GM23338 (cell line): ENCODE data around the gene LRRC27. TPM values are rescaled to one million over a fixed set of nuclear protein-coding genes. Genes with fewer than 3 reads are reported as not detected.

ENCODE experiments used
- ATAC-seq: fragments of 200-7000 bp; cut with Tn5 transposase; 3 replicates; pipeline ENCODE4 v1.9.1; 2020
- DNase-seq: peaks from one replicate; pipeline ENCODE4 v3.0.0-alpha.2; 2015; ENCODE audit warnings: low spot score
- H2AFZ ChIP-seq: fragments of 200-600 bp; sonication (generic); 2 replicates; pipeline ENCODE4 v1.8.0; 2016; ENCODE audit warnings: antibody characterized with exemption, mild to moderate bottlenecking, moderate library complexity
- H3F3A ChIP-seq: fragments of 200-600 bp; sonication (generic); replicated peaks from 2 replicates; pipeline ENCODE4 v1.8.0; 2017; ENCODE audit warnings: antibody characterized with exemption, mixed run types, low read depth
- H3K27ac ChIP-seq: fragments of 200-600 bp; sonication (generic); 2 replicates; pipeline ENCODE4 v1.6.1; 2016; ENCODE audit warnings: low read depth
- H3K27me3 ChIP-seq: fragments of 200-600 bp; sonication (generic); 2 replicates; pipeline ENCODE4 v1.8.0; 2016; ENCODE audit warnings: mild to moderate bottlenecking, mixed run types, moderate library complexity; ENCODE audit not compliant: insufficient read depth
- H3K36me3 ChIP-seq: fragments of 200-600 bp; sonication (generic); 2 replicates; pipeline ENCODE4 v1.8.0; 2016; ENCODE audit warnings: mild to moderate bottlenecking; ENCODE audit not compliant: insufficient read depth
- H3K4me1 ChIP-seq: fragments of 200-600 bp; sonication (generic); 2 replicates; pipeline ENCODE4 v1.8.0; 2016; ENCODE audit warnings: mild to moderate bottlenecking, moderate library complexity; ENCODE audit not compliant: insufficient read depth
- H3K4me2 ChIP-seq: fragments of 200-600 bp; sonication (generic); 2 replicates; pipeline ENCODE4 v1.7.1; 2017; ENCODE audit warnings: mixed run types
- H3K4me3 ChIP-seq: fragments of 200-600 bp; sonication (generic); 2 replicates; pipeline ENCODE4 v1.6.1; 2016; ENCODE audit warnings: mixed run types
- H3K79me2 ChIP-seq: fragments of 200-600 bp; sonication (generic); replicated peaks from 2 replicates; pipeline ENCODE4 v1.8.0; 2017; ENCODE audit warnings: mild to moderate bottlenecking; ENCODE audit not compliant: insufficient read depth
- H3K9me2 ChIP-seq: fragments of 200-600 bp; sonication (generic); 2 replicates; pipeline ENCODE4 v1.8.0; 2017; ENCODE audit not compliant: insufficient read depth
- H4K20me1 ChIP-seq: fragments of 200-600 bp; sonication (generic); replicated peaks from 2 replicates; pipeline ENCODE4 v1.8.0; 2017; ENCODE audit warnings: mild to moderate bottlenecking; ENCODE audit not compliant: insufficient read depth
- H3K27ac Mint-ChIP-seq: 2 replicates; pipeline ENCODE4 v1.8.0; 2020; ENCODE audit warnings: inconsistent platforms, mild to moderate bottlenecking, moderate library complexity, mixed read lengths
- H3K27me3 Mint-ChIP-seq: 3 replicates; pipeline ENCODE4 v1.8.0; 2022; ENCODE audit warnings: low read depth, mild to moderate bottlenecking, moderate library complexity, mixed read lengths, inconsistent platforms; ENCODE audit not compliant: insufficient read depth, poor library complexity
- H3K36me3 Mint-ChIP-seq: 3 replicates; pipeline ENCODE4 v1.8.0; 2021; ENCODE audit warnings: low read depth, mild to moderate bottlenecking, inconsistent platforms, moderate library complexity, mixed read lengths
- H3K4me1 Mint-ChIP-seq: 3 replicates; pipeline ENCODE4 v1.8.0; 2020; ENCODE audit warnings: mild to moderate bottlenecking, inconsistent platforms, mixed read lengths
- H3K4me3 Mint-ChIP-seq: 3 replicates; pipeline ENCODE4 v1.8.0; 2021; ENCODE audit warnings: moderate library complexity, mild to moderate bottlenecking, inconsistent platforms, mixed read lengths
- H3K9me3 Mint-ChIP-seq: 3 replicates; pipeline ENCODE4 v1.8.0; 2020; ENCODE audit warnings: moderate library complexity, mild to moderate bottlenecking, inconsistent platforms, mixed read lengths
- CTCF ChIP-seq, 2 experiments: fragments of 200-600 bp in 1 of 2; sonication (generic) in 1 of 2; conservative IDR thresholded peaks; 2 replicates each; pipeline versions ENCODE4 v1.5.1 to v1.6.1; 2016 to 2017; ENCODE audit warnings: antibody characterized with exemption in 2 of 2, low read depth in 2 of 2, mild to moderate bottlenecking in 2 of 2, moderate library complexity in 1 of 2
- ZNF462 ChIP-seq: fragments of 250-450 bp; sonication (Bioruptor Pico); IDR thresholded peaks from 2 replicates; pipeline ENCODE4 v1.5.0; 2020; ENCODE audit warnings: mild to moderate bottlenecking, moderate library complexity
- polyA plus RNA-seq: library from polyadenylated mRNA; unstranded; fragments of >200 nt; fragmentation: Nextera tagmentation; extraction: Ambion mirVana; gene quantifications from 2 replicates; pipeline ENCODE4 v1.2.1, GENCODE V29; 2016
- total RNA-seq: library from RNA; depleted of rRNA; stranded (reverse); fragments of >200 nt; shearing (Covaris generic); gene quantifications from 2 replicates; pipeline ENCODE4 v1.2.3, GENCODE V29; 2014

Gene LRRC27
- total and polyA plus RNA-seq, 2 experiments from 2014 or later = 2.9 to 3.5 TPM

DNA sequence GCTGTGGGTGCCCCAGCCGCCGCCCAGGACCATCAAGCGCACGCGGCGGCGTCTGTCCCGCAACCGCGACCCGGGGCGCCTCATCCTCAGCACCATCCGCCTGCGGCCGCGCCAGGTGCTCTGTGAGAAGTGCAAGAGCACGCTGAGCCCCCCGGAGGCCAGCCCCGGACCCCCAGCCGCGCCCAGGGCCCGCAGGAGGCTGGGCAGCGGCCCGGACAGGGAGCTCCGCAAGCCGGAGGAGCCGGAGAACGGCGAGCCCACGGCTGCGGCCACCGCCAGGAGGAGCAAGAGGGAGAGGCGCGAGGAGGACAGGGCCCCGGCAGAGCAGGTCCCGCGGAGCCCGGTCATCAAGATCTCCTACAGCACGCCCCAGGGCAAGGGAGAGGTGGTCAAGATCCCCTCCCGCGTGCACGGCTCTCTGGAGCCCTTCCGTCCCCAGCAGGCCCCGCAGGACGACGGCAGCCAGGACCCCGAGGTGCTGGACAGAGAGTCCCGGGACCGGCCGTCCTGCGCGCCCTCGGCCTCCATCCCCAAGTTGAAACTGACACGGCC is 73.0 kb downstream of the LRRC27 start:
- H3K4me2 ChIP-seq = no peak overlapping the region
- ATAC-seq (peak; percentile 34), DNase-seq (peak; percentile 83)
- H3K4me3 Mint-ChIP-seq = no peak overlapping the region
- no peak overlapping the region for H3K4me3 ChIP-seq
- peaks cover 2% of the 10 kb centered on the region; the same call in 1 of the 3 replicates for H3K9me3 Mint-ChIP-seq
- H3K27ac ChIP-seq = no peak overlapping the region
- H3F3A ChIP-seq = 0 out of 2 replicates have a peak, but pooled peaks cover 6% of the 10 kb centered on the region
- no peak overlapping the region for H2AFZ ChIP-seq
- no peaks in the 10 kb centered on the region for H3K27me3 ChIP-seq
- H3K36me3 Mint-ChIP-seq = peaks cover 11% of the 10 kb centered on the region
- H3K27me3 Mint-ChIP-seq = peaks cover 12% of the 10 kb centered on the region
- H3K4me1 ChIP-seq = peaks cover 25% of the 10 kb centered on the region; the same call in 1 of the 2 replicates
- peak; percentile 44 to 64 for TF ChIP-seq CTCF (conservative IDR thresholded peaks at IDR 0.05; ENCODE audit: low read depth in 2 of 2)
- no peak for TF ChIP-seq ZNF462 (CRISPR knock-in tag)
- no peak overlapping the region for H3K27ac Mint-ChIP-seq
- no peaks in the 10 kb centered on the region for H3K9me2 ChIP-seq
- no peaks in the 10 kb centered on the region for H3K79me2 ChIP-seq
- H3K4me1 Mint-ChIP-seq = peaks cover 32% of the 10 kb centered on the region
- H4K20me1 ChIP-seq = no peaks in the 10 kb centered on the region
- no peaks in the 10 kb centered on the region for H3K36me3 ChIP-seq
